GM18870 (cell line): ENCODE measurements around the gene POLR1B.
"Not testable (repeated sequence)": the region's sequence is repeated elsewhere in the genome, so short reads cannot be mapped to it uniquely, and the experiment has no call there.

Experiments used
- ATAC-seq: cut with Tn5 transposase; IDR thresholded peaks from one replicate; pipeline ENCODE4 v1.9.1; 2021; ENCODE audit warnings: moderate library complexity; ENCODE audit not compliant: unreplicated experiment

POLR1B gene

DNA sequence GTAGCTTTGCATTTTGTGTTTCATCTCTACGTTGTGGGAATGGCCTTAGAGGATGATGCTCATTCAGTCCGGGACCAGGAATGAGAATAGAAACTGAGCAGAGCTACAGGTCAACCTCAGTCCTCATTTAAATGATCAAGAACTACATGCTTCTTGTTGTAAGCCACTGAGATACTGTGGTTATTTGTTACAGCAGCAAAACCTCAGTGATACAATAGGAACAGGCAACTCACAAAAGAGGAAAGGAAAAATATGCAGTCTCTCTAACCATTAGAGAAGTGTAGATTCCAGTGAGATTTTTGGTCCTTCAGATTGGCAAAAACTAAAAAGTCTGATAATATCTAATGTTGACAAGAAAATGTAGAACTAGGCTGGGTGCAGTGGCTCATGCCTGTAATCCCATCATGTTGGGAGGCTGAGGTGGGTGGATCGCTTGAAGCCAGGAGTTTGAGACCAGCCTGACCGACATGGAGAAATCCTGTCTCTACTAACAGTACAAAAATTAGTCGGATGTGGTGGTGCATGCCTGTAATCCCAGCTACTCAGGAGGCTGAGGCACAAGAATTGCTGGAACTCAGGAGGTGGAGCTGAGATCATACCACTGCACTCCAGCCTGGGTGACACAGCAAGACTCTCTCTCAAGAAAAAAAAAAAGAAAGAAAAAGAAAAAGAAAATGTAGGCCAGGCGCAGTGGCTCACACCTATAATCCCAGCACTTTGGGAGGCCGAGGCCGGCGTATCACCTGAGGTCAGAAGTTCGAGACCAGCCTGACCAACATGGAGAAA is 55.5 kb downstream of the POLR1B start:
- ATAC-seq = no peak

GRCh38 chr2:112600634-112601033 is 58.4 kb downstream of the POLR1B start:
- ATAC-seq = no peak

- ATAC-seq = no peak
Observed at GRCh38 chr2:112601754-112602153, 59.5 kb downstream of the POLR1B start.

- no peak for ATAC-seq
Observed at GRCh38 chr2:112602917-112603316, 60.7 kb downstream of the POLR1B start.

DNA sequence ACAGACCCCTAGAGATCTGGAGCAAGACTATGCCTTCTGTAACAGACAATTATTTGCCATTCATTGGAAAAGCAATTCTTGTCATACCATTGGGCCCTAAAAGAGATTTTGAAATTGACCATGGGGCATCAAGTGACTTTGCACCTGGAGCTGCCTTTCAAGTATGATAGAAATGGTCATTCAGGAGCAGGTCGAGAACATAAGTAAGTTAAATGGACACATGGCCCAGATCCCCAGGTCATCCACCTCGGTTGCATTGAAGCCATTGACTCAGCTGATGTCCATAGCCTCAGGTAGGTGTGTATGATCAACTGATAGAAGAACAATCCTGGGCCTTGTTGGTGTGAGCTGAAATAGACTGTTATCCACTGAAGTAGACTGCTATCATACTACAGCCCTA is 61.5 kb downstream of the POLR1B start:
- no peak for ATAC-seq

DNA sequence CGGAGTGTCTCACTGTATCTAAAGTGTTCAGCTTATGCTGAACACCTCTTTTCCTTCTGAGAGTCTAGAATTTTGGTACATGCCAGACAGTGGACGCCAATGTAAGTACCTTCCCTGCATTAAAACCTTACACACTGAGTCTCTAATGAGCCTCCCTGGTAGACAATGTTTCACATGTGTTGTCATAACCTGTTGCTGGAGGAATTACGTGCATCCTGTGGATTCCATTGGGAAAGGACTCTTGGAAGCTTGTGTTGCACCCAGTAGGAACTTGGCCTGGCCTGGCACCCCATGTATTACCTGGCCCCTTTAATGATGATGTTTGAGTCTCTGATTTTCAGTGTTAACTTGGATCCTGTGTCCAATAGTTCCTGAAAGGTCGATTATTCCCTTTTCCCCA is 62.7 kb downstream of the POLR1B start:
- no peak for ATAC-seq

GRCh38 chr2:112605926-112606325 is 63.7 kb downstream of the POLR1B start:
- ATAC-seq = no peak

DNA sequence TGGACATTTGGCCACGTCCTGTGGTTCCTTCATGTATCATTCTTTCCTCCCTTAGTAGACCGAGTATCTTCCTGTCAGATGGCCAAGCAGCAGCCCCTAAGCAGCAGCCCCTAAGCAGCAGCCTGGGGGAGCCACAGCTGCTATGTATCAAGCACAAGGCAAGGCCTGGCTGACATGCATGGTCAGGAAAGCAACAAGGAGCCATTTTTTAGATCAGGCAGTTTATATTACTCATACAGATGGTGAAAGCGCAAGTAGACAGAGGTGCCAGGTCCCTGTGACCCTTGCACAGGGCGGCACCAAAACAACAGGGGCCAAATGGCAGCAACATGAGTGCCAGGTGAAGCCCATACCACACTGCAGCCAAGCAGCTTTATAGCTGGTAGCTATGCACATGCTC is 64.3 kb downstream of the POLR1B start:
- no peak for ATAC-seq

GRCh38 chr2:112607680-112608438 is 65.6 kb downstream of the POLR1B start:
- ATAC-seq = no peak

DNA sequence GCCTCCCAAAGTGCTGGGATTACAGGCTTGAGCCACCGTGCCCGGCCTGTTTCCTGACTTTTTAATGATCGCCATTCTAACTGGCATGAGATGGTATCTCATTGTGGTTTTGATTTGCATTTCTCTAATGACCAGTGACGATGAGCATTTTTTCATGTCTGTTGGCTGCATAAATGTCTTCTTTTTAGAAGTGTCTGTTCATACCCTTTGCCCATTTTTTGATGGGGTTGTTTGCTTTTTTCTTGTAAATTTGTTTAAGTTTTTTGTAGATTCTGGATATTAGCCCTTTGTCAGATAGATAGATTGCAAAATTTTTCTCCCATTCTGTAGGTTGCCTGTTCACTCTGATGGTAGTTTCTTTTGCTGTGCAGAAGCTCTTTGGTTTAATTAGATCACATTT is 67.1 kb downstream of the POLR1B start:
- not testable (repeated sequence) for ATAC-seq

GRCh38 chr2:112612283-112612682 is 70.0 kb downstream of the POLR1B start:
- not testable (repeated sequence) for ATAC-seq

DNA sequence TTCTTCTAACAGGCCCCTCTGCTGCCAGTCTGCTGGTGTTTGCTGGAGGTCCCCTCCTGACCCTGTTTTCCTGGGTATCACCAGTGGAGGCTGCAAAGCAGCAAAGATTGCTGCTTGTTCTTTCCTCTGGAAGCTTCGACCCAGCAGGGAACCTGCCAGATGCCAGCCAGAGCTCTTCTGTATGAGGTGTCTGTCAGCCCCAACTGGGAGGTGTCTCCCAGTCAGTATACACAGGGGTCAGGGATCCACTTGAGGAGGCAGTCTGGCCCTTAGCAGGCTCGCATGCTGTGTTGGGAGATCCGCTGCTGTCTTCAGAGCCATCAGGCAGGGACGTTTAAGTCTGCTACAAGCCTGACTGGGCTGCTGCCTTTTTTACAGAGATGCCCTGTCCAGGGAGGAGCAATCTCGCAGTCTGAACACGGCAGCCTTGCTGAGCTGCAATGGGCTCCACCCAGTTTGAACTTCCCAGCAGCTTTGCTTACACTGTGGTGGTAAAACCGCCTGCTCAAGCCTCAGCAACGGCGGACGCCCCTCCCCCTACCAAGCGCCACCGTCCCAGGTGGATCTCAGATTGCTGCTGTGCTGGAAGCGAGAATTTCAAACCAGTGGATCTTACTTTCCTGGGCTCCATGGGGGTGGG is 72.1 kb downstream of the POLR1B start:
- ATAC-seq = no peak

- ATAC-seq = no peak
Observed at GRCh38 chr2:112615051-112615450, 72.8 kb downstream of the POLR1B start.

- not testable (repeated sequence) for ATAC-seq
Observed at GRCh38 chr2:112615798-112616197, 73.5 kb downstream of the POLR1B start.

GRCh38 chr2:112618383-112618782 is 76.1 kb downstream of the POLR1B start:
- no peak for ATAC-seq

DNA sequence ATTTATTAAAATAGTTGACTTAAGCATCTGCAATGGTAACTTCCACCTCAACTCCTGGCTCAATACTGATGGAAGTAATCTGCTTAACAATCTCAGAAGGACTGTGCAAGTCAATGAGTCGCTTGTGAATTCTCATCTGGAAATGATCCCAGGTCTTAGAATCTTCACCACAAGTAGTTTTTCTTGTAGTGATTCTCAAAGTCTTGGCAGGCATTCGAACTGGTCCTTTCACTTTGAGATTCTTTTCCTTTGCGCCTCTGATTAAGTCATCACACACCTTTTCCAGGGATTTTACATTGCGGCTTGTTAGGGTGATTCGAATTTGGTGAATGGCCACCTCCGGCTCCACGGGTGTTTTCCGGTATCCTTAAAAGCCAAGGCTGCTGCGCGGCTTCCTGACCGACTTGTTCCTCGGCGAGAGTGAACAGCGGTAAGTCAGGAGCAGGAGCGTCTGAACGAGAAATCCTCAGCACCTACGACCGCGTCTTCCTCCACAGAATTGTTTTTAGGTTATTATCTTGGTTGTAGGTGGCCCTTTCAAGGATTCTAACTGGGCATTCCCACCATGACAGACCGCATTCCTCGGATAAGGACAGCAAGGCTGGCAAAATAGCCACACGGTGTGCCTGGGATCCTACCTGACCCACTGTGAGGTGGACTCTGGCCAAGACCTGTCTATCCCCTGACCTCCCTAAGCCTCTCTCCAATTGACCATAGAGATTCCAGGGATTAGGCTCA is 79.7 kb downstream of the POLR1B start:
- no peak for ATAC-seq

DNA sequence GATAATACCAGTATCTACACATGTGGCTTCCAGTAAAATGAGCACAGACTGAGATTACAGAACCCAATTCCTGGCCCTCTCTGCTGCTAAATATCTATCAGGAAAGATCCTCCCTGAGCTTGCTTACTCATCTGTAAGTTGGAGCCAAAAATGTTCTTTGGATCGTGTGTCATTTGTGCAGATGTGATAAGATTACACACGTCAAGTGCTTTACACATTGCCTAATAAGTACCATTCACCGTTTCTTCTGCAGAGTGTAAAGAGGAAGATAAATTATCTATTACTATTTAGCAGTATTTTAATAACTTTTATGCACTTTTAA is 80.2 kb downstream of the POLR1B start:
- no peak for ATAC-seq

GRCh38 chr2:112623913-112624777 is 81.9 kb downstream of the POLR1B start:
- no peak for ATAC-seq

DNA sequence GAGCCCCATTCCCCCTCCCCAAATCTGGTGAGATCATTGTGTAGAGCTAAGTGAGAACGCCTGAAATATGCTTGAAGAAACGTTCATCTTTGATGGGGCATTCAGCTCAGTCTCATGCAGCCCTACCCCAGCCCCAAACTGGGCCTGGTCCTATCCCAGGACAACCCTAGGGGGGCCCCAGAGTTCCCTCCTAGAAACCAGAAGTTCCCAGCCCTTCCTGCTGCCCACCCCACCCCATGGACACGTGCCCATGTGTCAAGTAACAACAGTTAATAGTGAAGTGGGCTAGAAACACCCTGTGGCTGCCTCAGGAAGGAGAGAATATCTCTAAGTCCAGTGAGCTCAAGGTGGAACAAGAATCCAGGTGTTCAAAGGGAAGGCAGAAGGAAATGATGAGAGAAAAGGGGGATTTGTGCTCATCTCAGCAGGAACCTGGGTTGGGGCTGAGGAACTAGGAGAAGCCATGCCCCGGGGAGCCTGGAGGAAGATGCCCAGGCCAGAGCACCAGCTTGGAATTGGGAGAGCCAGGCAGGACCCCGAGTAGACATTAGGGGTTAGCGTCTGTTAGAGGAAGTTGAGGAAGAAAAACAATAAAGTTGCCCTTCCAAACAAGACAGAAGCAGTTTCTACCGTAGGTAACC is 83.3 kb downstream of the POLR1B start:
- no peak for ATAC-seq

DNA sequence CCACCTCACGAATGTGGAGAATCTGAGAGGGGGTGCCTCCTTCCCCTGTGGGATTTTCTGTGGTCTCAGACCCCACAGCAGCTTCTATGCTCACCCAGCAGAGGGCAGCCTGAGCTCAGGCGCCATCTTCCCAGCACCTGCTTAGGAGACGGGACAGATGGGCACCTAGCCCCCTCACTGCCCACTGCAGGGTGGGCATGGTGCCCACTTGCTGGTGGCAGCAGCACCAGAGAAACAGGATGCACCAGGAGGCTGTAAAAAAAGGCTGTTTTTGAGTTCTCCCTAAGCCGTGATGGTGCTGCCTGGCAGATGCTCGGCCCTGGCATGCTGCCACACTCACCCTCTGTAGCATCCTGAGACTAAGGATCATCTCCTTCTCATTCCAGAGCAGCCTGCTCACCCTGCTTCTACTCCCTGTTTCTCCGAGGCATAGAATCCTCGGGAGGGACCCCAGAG is 84.4 kb downstream of the POLR1B start:
- ATAC-seq = no peak
